Left hindlimb (tissue), 1 donor: Measurements from ENCODE around the gene B3GNT5.

ENCODE experiments used
- DNase-seq: peaks from one replicate; pipeline ENCODE4 v3.0.0-alpha.2; 2018

The B3GNT5 gene

GRCh38 chr3:183296944-183297343, 43.9 kb downstream of the B3GNT5 start:
- DNase-seq = no peak

DNA sequence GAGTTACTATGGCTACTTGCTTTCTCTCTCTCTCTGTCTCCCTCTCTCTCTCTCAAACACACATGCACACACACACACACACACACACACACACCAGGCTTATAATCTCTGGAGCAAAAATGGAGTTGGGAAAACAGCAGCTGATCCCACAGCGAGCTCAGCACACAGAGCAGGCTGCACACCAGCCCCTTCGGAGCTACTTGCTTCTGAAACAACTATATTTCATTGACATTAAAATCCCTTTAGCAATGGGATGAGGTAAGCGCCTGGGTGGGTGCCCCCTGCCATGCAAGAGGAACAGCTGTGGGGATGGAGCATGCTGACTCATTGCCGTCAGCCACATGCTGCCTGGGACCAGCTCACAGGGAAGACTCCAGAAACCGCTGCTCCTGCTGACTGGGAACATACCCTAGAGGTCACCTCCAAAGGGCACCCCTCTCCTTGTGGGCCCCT, 45.7 kb downstream of the B3GNT5 start:
- DNase-seq = peak; percentile 82

DNA sequence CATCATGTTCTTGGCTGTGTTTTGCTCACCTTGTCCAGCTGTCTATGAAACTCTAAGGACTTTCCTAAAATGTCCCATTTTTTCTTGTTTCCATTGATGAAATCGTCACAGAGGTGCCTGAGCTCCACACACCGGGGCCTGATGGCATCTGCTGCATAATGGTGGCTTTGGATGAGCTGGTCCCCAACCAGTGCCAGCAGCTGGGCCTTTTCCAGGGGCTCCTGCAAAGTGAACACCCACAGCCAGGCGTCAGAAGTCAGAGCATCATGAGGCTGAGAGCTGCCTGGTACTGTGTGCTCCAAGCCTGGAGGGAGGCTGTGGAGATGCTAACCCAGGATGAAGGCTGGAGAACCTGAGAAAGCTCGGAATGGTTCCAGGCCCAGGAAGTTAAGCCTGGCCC, 46.9 kb downstream of the B3GNT5 start:
- no peak for DNase-seq

- no peak for DNase-seq
Measured at GRCh38 chr3:183300996-183301562, 48.0 kb downstream of the B3GNT5 start.

GRCh38 chr3:183301937-183302580, 49.0 kb downstream of the B3GNT5 start:
- DNase-seq = no peak

DNA sequence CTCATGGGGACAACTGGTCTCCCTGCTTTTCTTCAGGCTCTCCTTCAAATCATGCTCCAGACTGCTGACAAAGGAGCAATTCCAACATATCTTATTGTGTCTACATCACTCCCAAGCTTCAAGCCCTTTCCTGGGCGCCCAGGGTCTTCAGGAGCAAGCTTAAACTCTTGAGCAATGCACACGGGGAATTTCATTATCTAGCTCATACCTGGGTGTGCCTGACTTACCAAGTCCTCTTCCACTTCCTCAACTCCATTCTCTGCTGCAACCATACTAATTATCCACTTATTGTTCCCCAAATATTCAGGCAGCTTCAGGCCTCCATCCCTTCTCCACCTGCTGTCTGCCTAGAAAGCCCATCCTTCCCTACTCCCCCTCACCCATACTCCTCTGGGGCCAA, 50.6 kb downstream of the B3GNT5 start:
- DNase-seq = no peak

DNA sequence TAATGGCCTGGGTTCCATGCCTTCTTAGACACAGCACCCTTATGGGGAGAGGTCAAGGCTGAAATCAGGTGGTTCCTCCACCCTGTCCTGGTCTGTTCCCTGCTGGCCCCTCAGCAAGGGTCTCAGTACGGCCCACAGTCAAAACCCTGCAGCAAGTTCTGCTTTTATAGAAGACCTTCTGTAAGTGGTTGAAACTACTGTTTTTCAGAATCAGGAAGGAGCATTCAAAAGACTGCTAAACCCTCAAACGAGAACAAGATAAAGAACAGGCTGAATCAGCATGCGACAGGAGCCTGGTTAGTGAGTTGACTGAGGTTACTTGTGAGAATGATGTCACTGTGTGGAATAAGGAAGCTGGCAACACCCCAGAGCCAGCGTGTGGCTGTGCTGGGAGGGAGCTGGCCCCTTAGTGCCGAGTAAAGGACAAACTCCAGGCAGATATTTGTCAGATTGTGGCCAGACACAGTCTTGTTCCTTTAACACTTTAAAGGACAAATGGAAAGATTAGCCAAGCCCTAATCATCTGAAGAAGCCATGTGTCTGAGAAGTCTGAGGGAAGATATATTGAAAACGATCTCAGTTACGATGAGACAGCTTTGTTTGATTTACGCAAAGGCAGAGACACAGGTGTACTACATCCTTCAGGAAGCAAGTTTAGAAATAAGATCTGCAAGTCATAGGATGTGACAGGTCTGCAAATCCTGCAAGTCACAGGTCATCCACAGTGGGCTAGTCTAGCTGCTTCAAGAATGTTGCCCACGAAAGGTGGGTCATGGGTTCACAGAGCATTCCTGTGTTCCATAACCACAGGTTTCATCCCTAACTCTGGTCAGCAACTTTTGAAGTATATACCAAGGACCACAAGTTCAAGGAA, 54.0 kb downstream of the B3GNT5 start:
- peak; percentile 61 for DNase-seq

DNA sequence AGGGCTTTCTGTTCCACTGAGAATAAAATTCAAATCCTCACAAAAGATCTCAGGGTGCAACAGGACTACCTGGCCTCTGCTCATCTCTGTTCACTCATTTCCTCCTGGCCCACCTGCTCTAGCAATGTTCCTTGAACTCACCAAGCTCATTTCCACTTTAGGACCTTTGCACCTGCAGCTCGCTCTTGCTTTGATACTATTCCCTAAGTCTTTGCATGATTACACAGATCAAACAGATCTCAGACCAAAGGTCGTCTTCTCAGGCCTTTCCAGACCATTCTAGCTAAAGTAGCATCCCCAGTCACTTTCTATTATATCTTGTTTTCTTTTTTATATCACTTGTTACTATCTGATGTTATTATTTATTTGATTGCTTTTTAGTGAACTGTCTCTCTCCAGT, 54.7 kb downstream of the B3GNT5 start:
- no peak for DNase-seq

DNA sequence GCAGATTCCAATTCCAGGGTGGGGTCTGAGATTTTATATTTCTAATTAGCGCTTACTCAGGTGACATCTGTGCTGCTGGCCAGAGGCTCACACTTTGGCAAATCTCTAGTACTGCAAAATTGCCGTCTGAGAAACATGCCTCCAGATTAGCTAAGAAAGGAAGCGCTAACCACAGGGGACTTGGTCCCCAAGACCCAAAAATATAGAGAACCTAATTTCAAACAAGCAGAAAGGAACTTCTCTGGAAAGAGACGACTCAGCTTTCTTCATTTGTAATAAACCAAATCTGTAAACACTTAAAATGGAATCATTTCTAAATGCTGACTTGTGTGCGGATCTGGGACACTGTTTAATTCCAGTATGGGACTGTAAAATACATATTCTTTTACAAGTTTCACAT, 55.7 kb downstream of the B3GNT5 start:
- no peak for DNase-seq

DNA sequence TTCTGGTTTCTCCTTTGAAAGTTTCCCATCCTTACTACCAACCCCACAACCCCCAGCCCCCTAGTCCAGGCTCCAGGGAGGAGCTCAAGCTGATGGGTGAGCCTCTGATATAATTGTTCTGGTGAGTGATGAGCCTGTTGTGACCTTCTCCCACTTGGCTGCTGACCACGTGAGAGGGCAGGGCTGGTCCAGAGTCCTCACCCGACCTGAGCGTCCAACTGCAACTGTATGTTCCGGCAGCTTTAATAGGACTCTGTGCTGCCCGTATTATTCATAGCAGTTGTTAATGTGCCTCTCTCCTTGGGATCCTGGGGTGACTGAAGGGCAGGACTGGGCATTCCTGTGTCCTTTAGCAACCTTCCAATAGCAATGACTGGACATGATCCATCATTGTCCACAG, 56.2 kb downstream of the B3GNT5 start:
- no peak for DNase-seq

DNA sequence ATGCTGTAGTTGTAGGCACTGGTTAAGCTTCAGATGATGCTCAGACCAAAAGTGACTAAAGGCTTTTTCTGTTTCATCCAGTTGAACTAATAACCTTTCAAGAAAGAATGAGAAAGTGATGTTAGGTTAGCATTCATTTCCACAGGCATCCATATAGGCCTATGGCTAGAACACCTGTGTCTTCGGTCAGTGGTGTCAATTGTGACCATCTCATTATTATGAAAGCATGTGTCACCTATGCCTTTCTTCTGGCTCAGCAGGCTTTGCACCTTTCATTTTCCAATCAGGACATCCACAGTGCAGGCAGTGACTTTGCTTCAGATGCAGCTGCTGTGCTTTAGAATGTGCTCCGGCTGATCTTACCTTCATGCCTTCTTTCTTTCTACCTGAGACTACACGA, 57.9 kb downstream of the B3GNT5 start:
- no peak for DNase-seq

- no peak for DNase-seq
Measured at GRCh38 chr3:183312433-183312832, 59.4 kb downstream of the B3GNT5 start.

- no peak for DNase-seq
Measured at GRCh38 chr3:183313351-183313750, 60.3 kb downstream of the B3GNT5 start.

GRCh38 chr3:183313764-183314163, 60.7 kb downstream of the B3GNT5 start:
- no peak for DNase-seq

- no peak for DNase-seq
Measured at GRCh38 chr3:183315739-183316138, 62.7 kb downstream of the B3GNT5 start.

DNA sequence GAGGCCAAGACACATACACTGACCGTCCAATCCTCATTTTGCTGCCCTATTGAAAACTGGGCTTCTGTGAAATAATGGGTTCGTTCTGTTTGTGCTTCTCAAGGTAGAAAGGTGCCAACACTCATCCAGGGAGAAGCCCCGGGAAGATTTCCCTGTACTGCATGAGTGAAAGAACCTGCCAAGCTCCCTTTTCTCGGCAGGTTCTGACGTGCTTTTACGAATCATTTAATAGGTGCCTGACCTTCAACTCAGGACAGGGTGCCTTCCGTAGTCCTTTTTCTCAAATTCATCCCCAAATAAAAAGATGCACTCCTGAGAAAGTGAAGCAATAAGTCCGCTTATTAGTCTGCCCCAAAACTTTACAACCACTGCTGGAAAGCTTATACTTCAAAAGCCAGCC, 64.2 kb downstream of the B3GNT5 start:
- DNase-seq = no peak

GRCh38 chr3:183317886-183318865, 65.1 kb downstream of the B3GNT5 start:
- no peak for DNase-seq

- no peak for DNase-seq
Measured at GRCh38 chr3:183318877-183319276, 65.8 kb downstream of the B3GNT5 start.

GRCh38 chr3:183319371-183319770, 66.3 kb downstream of the B3GNT5 start:
- no peak for DNase-seq
